Bronchial smooth muscle cell (primary cell): ENCODE data around the gene PDE4A. TPM values are rescaled to one million over a fixed set of nuclear protein-coding genes. Genes with fewer than 3 reads are reported as not detected.

ENCODE experiments used
- total RNA-seq: library from RNA; depleted of rRNA; stranded (reverse); fragments of >200 nt; gene quantifications from 2 replicates; pipeline ENCODE4 v1.2.1, GENCODE V29; 2014

PDE4A gene
- total RNA-seq: 2.4 and 5.3 TPM in 2 replicates

DNA sequence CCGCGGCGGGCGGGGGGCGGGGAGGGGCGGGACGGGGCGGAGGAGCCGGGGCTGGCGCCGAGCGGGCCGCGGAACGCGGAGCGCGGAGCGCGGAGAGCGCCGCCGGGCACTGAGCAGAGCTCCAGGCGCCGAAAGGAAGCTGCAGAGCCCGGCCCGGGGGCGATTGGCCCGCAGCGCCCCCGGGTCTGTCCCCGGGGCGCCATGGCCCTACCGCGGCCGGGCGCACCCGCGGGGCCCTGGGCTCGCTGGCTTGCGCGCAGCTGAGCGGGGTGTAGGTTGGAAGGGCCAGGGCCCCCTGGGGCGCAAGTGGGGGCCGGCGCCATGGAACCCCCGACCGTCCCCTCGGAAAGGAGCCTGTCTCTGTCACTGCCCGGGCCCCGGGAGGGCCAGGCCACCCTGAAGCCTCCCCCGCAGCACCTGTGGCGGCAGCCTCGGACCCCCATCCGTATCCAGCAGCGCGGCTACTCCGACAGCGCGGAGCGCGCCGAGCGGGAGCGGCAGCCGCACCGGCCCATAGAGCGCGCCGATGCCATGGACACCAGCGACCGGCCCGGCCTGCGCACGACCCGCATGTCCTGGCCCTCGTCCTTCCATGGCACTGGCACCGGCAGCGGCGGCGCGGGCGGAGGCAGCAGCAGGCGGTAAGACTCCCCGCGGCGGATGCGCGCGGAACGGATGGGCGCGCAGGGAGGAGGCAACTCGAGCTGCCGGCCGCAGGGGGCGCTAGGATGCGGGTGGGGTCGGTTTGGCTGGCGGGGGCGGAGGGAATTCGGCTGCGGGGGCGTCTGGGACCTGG, at the start of gene PDE4A:
PDE4A (plus strand) TSS at position 95 of the 796 bp plus-strand sequence; CDS start at position 322, 227 bp downstream.

DNA sequence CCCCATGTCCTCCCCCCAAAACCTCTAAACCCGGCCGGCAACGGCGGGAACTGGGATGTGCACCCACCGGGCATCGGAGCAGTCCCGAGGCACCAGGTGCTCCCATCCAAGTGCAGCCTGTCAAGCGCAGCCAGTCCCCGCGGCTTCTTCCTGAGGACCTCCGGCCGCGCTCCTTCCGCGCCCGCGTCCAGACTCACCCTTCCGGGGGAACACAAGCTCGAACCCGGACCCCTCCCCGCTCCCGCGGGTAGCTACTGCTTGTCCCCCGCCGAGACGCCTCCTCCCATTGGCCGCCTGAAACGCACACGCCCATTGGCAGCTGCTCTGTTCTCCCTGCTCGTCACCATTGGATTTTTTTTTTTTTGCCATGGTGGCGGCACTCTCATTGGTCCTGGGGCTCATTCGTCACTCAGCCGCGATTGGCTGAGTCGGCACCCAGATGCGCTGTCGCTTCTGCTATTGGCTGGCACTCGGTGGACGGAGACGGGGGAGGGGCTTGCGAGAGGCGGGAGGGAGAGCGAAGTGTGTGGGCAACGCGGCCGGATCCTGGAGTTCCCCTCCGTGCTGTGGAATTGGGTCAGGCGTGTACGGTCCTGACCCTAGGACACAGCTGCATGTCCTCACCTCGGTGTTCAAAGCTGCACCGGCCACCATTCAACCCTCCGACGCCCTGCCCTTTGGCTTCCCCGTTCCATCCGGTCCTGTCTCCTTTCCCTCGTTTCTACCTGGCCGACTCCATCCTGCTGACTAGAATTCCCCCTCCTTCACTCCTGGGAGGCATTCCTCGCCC, 39.8 kb upstream of the PDE4A start, which contains the start of gene TYK2:
TYK2 (minus strand) TSS at position 260 of the 790 bp plus-strand sequence. CDS start 2,166 bp downstream, outside the sequence.

GRCh38 chr19:10403137-10404021, 17.0 kb upstream of the PDE4A start, which contains the start of gene CDC37:
TSS of gene CDC37 (minus strand) at chr19:10403542. CDS start at chr19:10403479, 63 bp downstream.

DNA sequence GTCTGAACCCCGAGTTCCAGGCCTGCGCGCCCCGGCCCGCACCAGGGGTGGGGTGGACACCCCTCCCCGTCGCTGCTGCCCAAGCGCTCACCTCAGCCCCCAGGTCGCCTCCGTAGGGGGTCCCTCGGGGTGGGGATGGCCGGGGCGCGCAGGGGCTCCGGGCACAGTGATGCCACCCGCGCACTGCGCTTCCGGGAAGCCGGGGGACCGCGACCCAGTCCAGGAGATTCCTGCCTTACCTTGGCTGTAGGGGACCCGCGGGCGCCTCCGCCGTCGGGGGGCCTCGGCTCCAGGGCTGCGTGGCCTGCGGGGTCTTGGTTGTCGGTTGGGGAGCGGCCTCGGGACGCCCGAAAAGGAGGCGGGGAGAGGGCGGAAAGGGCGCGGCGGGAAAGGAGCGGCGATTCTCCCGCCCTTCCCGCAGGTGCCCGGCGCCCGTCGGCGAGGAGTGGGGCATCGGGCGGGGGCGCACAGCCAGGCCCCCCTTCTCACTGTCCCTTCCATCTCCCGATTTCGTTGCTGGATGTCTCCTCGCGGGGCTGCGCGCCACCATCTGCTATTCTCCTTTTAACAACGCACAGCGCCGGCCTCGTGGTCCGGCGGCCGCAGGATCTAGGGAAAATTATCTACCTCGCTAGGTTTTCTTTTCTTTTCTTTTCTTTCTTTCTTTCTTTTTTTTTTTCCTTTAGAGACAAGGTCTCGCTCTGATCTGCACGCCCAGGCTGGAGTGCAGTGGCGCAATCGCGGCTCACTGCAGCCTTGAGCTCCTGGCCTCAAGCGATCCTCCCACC, 82.9 kb downstream of the PDE4A start, which contains the start of gene KEAP1:
KEAP1 (minus strand) TSS at position 355 of the 788 bp plus-strand sequence. CDS start 3,323 bp downstream, outside the sequence.

GRCh38 chr19:10517361-10517759, 97.0 kb downstream of the PDE4A start, which contains the start of gene S1PR5:
TSS of gene S1PR5 (minus strand) at chr19:10517447. CDS start at chr19:10515011, 2,436 bp downstream.

Other genes starting within 250 kb of the PDE4A start
- gene DNMT1, start 225.6 kb upstream of the PDE4A start, total RNA-seq: 28.7 and 29.5 TPM in 2 replicates
- gene S1PR2, start 189.2 kb upstream of the PDE4A start, total RNA-seq: 24.4 and 56.8 TPM in 2 replicates
- gene MRPL4, start 168.3 kb upstream of the PDE4A start, total RNA-seq: 12.0 and 14.7 TPM in 2 replicates
- gene ICAM1, start 149.4 kb upstream of the PDE4A start, total RNA-seq: 3.8 and 5.9 TPM in 2 replicates
- 2.7 and 5.7 TPM in 2 replicates for gene ICAM4, start 133.6 kb upstream of the PDE4A start, total RNA-seq
- gene ICAM5, start 130.6 kb upstream of the PDE4A start, total RNA-seq: 0.69 and 1.4 TPM in 2 replicates
- 0.16 and 0.17 TPM in 2 replicates for gene ZGLP1, start 110.7 kb upstream of the PDE4A start, total RNA-seq
- gene FDX2, start 104.5 kb upstream of the PDE4A start, total RNA-seq: 14.2 and 20.3 TPM in 2 replicates
- 4.1 and 5.2 TPM in 2 replicates for gene RAVER1, start 87.0 kb upstream of the PDE4A start, total RNA-seq
- gene ICAM3, start 80.9 kb upstream of the PDE4A start, total RNA-seq: 9.8 and 12.0 TPM in 2 replicates
- 54.4 and 69.6 TPM in 2 replicates for gene TYK2, start 40.0 kb upstream of the PDE4A start, total RNA-seq
- gene CDC37, start 17.0 kb upstream of the PDE4A start, total RNA-seq: 209 and 212 TPM in 2 replicates
- 99.0 and 146 TPM in 2 replicates for gene KEAP1, start 82.8 kb downstream of the PDE4A start, total RNA-seq
- gene S1PR5, start 96.9 kb downstream of the PDE4A start, total RNA-seq: under 0.01 and 0.16 TPM in 2 replicates
- gene ATG4D, start 123.4 kb downstream of the PDE4A start, total RNA-seq: 6.1 and 6.9 TPM in 2 replicates
- gene KRI1, start 145.5 kb downstream of the PDE4A start, total RNA-seq: 6.9 and 7.7 TPM in 2 replicates
- gene CDKN2D, start 148.4 kb downstream of the PDE4A start, total RNA-seq: 4.3 and 7.7 TPM in 2 replicates
- gene AP1M2, start 166.8 kb downstream of the PDE4A start, total RNA-seq: not detected in 2 replicates
- 18.8 and 20.8 TPM in 2 replicates for gene SLC44A2, start 205.0 kb downstream of the PDE4A start, total RNA-seq
- 56.8 and 70.9 TPM in 2 replicates for gene ILF3, start 233.8 kb downstream of the PDE4A start, total RNA-seq